GM18505 (cell line): Measurements from ENCODE around the gene PSTPIP2.

ENCODE experiments used
- ATAC-seq: cut with Tn5 transposase; IDR thresholded peaks from one replicate; pipeline ENCODE4 v1.9.1; 2021; ENCODE audit not compliant: unreplicated experiment
- POLR2A ChIP-seq: IDR thresholded peaks from 4 replicates; pipeline ENCODE4 v1.6.1; 2011; ENCODE audit warnings: borderline replicate concordance; ENCODE audit not compliant: insufficient read depth, insufficient read length; ENCODE audit errors: extremely low read depth

The PSTPIP2 gene

DNA sequence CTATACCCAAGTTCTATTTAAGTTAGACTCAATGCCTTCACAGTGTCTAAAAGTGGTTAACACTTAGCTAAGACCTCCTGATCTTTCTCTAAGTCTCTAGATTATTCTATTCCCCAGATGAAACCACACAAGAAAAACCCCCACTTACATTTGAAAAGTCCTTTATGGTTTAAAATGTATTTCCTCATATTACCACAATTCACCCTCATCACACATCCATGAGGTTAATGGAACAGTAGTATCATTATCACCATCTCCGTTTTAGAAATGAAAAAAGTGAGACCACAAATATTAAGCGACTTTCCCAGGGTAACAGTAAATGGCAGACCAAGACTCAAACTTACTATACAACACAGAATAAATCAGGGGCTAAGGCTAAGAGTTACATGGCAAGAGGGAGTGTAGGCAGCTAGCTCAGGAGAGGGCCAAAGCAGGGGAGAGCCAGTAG, 133.5 kb downstream of the PSTPIP2 start:
- TF ChIP-seq POLR2A = no peak
- ATAC-seq = no peak

DNA sequence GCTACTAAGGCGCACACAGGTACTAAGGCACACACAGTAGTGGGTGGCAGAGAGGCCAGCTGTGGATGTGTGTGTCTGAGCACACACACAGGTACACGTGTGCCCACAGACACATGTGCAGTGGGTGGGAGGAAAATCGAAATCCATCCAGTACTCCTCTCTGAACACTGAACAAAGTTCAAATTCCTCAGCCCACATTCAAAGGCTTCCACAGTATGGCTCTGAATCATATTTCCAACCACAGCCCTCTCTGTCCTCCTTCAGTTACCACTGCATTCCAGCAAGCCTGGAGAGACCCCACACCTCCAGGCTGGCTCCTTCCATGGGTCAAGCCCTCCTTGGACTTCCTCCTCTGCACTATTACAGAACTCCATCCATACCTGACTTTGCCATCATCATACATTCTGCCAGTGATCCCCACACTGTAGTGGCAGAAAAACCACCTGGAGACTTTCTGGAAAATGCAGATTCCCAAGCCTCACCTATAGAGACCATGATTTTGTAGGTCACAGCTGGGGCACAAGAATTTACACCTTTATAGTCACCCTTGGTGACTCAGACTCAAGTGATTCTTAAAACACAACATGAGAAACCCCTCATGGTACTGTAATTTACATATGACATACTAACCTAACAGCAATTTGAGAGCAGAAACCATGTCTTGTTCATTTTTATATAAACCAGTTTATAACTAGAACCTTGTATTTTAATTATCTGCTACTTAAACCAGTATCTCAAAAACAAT, 136.3 kb downstream of the PSTPIP2 start:
- no peak for ATAC-seq
- no peak for TF ChIP-seq POLR2A
